HEK293T (cell line): Measurements from ENCODE around the gene MCM8.

ENCODE experiments used
- ARNT ChIP-seq: fragments of 450-650 bp; IDR thresholded peaks from 2 replicates; pipeline ENCODE4 v1.6.1; 2017; ENCODE audit warnings: mild to moderate bottlenecking
- BHLHE40 ChIP-seq: fragments of 450-650 bp; IDR thresholded peaks from 2 replicates; pipeline ENCODE4 v1.6.1; 2016; ENCODE audit warnings: mild to moderate bottlenecking, moderate library complexity, borderline replicate concordance
- FOXA1 ChIP-seq: fragments of 450-650 bp; IDR thresholded peaks from 2 replicates; pipeline ENCODE4 v1.6.1; 2016; ENCODE audit warnings: mild to moderate bottlenecking
- FOXK2 ChIP-seq: fragments of 450-650 bp; IDR thresholded peaks from 2 replicates; pipeline ENCODE4 v1.6.1; 2016; ENCODE audit warnings: mild to moderate bottlenecking
- HDGF ChIP-seq: fragments of 450-650 bp; IDR thresholded peaks from 2 replicates; pipeline ENCODE4 v1.6.1; 2017; ENCODE audit warnings: antibody characterized with exemption, borderline replicate concordance
- NFRKB ChIP-seq: fragments of 450-650 bp; IDR thresholded peaks from 2 replicates; pipeline ENCODE4 v1.6.1; 2016; ENCODE audit warnings: mild to moderate bottlenecking, moderate library complexity
- SP1 ChIP-seq: fragments of 450-650 bp; IDR thresholded peaks from 2 replicates; pipeline ENCODE4 v1.6.1; 2017
- SUZ12 ChIP-seq: fragments of 450-650 bp; IDR thresholded peaks from 2 replicates; pipeline ENCODE4 v1.6.1; 2016; ENCODE audit warnings: mild to moderate bottlenecking
- TARDBP ChIP-seq: fragments of 450-650 bp; IDR thresholded peaks from 2 replicates; pipeline ENCODE4 v1.6.1; 2016

DNA sequence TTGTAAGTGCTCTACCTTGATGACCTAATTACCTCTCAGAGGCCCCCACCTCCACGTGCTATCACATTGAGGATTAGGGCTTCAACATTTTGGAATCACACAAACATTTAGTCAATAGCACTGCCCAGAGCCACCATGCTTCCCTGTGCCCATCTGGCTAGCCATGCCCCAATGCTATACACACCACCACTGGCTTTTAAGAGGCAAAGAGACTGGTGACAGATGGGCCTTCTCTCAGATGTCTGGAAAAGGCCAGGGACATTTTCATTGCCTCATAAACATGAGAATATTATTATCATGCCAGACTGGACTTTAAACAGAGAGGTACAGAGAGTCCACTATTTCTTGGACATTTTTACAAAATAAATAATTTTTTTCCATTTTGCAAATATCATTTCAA lies 29.9 kb upstream of the MCM8 start:
- TF ChIP-seq FOXA1 (no peak), BHLHE40 (no peak), SP1 (no peak), FOXK2 (no peak), ARNT (no peak), NFRKB (no peak), TARDBP (no peak), SUZ12 (no peak), HDGF (no peak)
